Stimulated activated CD4-positive, alpha-beta T cell treated with anti-CD3 and anti-CD28 coated beads, Interleukin-15, amount 100 ng/mL, for 1 hour (primary cell): Measurements from ENCODE around the gene S100B.

Experiments used
- DNase-seq, 2 donors: peaks; one replicate each; pipeline ENCODE4 v3.0.0-alpha.2; 2020; ENCODE audit warnings: low read depth in 1 of 2, low spot score in 1 of 2

The S100B gene

DNA sequence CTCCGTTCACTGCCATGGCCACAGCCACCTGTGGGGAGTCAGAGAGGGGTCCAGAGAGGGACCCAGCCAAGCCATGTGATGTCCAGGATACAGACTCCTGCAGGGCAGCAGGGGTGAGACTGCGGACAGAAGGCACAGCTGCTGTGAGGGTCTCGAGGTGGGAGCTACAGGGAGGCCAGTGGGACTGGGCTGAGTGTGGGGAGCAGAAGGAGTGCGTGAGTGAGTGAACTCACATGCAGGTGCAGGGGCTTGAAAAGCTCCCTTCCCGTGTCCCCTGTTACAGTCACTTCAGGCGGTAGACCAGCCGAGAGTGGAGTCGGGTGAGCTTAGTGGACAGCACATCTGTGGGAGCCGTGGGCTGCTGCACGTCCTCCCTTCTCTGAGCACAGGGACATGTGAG, 42.4 kb downstream of the S100B start:
- no peak for DNase-seq

DNA sequence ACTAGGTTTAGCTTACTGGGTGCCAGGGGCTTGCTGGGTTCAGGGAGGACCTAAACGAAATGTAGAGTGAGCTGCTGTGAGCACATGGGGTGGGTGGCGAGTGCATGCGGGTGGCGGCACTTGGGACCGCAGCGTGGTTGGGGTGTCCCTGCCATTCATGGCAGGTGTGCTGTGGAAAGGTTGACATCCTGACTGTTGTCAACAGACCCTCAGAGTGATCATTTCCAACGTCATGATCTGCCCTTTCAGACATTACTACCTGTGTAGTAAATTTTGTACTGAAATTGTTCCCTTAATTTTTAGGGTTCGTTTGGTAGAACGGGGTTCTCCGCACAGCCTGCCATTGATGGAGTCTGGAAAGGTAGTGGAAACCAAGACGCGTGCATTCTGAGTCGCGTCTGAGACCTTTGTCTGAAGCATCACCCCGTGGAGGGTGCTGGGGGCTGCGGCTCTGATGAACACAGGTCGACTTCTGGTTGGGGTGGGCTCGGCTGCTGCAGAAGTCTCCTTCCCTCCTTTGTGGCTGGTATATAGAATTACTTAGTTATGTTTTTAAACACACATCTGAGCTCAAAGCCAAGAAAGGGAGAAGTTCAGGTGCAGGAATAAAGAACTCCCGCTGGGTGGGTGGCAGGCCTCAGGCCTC, 43.3 kb downstream of the S100B start:
- no peak for DNase-seq

DNA sequence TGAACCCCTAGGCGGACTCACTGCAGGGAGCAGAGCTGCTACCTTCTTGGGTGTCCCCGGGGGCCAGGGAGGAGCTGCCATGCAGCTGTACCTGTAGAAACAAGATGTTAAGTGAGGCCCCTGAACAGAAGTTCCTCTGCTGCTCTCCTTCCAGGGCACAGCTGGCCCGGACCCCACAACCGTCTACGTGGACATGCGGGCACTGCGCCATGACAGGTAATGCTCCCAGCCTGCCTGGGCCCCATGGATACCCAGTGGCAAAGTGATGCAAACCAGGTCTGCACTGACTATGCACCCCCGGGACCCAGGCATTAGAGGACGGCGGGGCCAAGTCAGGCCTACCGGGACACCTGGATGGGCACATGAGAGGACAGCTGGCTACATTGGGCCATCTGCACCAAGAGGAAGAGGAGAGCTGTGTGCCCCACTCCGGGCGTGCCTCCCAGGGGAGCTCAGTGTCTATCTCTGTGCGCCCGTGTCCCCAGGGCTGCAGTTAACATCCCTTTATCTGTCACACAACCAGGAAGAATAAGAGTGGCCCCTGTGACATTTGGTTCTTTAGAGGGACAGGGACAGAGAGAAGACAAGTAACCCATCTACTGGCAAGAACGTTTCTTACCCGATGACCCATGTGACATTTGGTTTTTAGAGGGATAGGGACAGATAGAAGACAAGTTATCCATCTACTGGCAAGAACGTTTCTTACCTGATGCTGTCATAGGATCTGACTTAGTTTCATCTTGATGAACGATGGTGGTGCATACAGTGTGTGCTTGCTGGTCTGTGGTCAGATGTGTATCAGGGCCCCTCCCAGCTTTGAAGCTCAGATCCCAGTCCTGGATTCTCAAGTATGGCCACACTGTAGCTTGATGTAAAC, 44.1 kb downstream of the S100B start:
- no peak for DNase-seq

DNA sequence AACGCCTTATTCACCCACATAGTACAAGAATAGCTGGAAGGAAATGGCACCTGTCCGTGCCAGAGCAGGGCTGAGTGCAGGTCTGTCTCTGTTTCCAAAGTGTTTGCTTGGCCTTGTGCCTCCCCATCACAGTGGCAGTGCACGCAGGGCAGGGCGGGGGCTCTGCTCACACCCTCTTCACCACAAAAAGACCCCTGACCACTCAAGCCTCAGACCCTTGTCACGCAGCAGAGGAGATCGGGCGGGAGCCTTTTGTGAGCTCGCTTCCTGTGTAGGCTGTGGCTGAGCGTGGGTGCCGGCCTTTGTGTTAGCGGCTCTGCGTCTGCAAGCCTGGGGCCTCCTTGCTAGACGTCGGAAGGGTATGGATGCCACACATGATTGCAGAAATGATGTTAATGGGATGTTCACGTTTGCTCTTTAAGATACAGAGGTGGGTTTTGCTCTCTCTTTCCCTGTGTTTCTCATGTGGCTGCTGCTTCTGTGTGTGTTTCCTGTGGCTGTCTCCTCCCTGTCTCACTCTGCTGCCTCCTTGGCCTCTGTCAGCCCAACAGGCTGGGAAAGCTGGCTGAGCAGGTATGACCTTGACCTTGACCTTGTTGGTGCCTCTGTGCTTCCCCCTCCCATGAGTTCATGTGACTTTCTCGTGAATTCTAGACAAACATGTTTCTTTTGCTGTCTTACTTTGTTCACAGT, 45.4 kb downstream of the S100B start:
- DNase-seq = peak in 1 of 2 donors; percentile 42

DNA sequence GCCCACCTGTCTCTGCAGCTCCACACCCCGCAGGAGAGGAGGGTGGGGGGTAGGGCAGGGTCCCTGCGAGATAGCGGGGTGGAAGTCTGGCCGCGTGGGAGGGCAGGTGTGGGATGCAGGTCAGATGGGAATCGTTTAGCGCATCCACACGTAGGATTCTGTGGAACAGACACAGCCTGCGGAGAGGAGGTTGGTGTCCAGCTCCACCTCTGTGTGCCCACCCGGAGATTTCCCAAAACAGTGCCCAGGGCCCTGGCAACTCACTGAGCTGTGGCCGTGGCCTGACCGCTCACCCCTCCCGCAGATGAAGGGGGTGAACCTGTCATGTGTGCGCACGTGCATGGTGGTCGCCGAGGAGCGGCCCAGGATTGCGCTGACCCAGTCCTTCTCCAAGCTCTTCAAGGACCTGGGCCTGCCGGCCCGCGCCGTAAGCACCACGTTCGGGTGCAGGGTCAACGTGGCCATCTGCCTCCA, 46.9 kb downstream of the S100B start:
- no peak for DNase-seq

DNA sequence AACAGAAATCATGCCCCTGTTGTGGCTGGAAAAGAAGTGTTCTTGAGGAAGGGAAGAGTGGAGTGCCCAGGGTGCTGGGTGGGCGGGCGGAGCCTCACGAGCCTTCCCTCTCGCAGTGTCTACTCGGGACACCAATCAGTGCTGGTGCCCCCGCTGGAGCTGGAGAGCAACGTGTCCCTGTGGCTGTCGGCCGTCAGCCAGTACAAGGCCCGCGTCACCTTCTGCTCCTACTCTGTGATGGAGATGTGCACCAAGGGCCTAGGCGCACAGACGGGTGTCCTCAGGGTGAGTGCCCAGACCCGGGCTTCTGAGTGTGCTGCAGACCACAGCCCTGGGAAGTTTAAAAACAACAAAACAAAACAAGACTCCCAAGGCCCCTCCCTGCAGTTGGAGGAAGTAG, 47.4 kb downstream of the S100B start:
- no peak for DNase-seq

DNA sequence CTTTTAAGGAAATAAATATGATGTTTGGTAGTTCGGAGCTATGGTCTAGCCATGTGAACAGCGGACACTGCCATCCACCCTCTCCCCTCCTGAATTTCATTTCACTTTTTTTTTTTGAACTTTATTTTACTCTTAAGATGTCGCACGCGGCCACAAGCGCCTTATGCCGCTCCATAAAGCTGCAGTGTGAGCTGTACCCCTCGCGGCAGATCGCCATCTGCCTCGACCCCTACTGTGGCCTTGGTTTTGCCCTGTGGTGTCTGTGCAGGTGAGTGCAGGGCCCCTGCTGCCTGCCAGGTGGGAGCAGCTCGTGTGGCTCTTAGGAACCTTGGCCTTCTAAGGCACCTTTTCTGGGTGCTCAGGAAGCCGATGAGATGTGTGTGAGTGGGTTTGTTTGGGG, 48.1 kb downstream of the S100B start:
- DNase-seq = no peak

DNA sequence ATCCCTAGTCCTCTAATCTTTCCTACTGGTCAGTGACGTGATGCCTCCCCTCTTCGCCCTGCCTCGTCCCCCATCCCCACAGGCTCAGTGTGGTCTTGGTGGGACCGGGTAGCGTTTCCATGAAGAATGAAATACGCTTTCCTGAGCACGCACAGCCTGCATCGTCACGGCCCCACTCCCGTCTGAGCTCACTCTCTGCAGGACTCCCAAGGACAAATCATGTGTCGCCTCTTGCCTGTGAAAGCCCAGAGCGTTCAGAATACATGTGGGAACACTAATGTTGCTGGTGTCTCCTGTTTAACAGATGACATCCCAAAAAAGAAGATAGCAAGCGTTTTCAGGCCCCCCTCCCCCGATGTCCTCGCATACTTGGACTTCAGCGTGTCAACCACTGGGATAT, 49.2 kb downstream of the S100B start:
- DNase-seq = no peak

DNA sequence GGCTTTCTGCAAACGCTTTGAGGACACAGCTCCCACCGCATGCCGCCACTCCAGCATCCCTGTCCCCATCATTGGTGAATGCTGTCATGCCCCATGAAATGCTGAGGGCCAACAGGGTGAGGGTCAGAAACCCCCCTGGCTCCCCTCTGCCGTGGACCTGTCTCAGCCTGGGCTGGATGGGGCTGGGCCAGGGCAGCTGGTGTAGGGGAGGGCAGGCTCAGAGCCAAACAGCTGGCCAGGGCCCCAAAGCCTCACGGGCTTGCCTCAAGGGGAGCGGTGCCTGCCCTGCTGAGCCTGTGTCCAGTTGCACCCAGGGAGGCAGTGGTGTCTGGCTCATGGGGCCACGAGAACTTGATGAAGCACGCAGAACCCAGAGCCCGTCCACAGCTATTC, 49.7 kb downstream of the S100B start:
- DNase-seq = no peak

DNA sequence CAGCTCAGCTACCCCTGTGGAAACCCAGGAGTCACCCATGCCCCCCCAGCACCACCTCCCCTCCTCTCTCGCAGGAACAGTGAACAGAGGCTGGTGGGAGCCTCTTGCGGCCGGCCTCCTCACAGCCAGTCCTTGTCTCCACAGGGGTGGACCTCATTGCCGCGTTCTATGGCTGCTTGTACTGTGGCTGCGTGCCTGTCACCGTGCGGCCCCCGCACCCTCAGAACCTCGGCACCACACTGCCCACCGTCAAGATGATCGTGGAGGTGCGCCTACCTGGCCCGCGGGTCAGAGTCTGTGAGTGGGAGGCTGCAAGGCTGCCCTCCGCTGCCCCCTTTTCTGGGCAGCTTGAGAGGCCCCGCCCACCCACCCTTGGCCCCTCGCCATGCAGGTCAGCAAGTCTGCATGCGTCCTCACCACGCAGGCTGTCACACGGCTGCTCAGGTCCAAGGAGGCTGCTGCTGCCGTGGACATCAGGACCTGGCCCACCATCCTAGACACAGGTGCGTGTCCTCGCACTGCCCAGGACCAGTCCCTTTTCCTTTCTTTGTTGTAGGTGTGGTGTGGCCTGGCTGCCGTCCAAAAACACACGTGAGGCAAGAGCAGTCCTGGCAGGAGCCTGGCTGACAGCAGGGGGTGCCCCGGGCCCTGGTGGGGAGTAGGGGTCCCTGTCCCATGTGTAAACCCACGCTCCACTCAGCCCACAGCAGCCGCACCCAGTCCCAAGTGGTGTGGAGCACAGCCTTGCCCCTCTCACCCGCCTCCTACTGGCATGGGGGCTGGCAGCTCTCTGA, 50.3 kb downstream of the S100B start:
- no peak for DNase-seq

DNA sequence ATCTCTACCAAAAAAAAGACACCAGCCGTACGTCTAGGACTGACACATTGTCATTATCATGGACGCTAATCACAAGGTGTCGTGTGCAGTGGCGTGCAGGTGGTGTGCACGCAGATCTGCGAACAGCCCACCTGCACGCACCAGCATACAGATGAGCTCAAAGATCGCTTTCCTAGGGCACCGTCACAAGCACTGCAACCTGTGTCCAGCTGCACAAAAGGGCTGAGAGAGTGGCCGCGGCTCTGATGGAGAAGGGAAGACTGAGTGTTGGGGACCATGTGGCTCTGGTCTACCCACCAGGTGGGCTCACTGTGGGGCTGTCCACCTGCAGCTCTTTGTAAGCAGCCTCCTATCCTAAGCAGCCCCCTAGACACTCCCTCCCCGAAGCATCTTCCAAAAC, 50.9 kb downstream of the S100B start:
- no peak for DNase-seq

DNA sequence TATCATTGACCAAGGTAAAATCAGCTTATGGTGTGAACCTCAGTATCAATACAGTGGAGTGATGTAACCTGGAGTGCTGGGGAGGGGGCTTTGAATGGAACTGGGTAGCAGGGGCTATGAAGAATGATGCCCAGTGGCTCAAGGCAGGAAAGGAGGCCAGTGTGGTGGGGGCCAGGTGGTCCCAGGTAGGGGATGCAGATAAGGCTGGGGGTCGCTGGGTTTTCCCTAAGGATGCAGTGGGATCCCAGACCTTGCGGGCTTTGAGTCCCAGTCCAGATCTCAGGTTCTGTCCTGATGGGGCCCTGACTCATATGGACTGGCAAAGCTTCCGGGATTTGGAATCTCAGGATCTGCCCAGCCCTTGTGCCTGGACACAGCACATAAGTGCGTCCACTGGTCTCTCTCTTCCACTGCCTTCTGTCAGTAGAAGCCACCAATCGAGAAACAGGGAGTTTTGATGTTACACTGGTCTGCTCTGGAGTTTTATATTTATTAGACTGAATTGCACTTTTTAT, 52.0 kb downstream of the S100B start:
- no peak for DNase-seq

DNA sequence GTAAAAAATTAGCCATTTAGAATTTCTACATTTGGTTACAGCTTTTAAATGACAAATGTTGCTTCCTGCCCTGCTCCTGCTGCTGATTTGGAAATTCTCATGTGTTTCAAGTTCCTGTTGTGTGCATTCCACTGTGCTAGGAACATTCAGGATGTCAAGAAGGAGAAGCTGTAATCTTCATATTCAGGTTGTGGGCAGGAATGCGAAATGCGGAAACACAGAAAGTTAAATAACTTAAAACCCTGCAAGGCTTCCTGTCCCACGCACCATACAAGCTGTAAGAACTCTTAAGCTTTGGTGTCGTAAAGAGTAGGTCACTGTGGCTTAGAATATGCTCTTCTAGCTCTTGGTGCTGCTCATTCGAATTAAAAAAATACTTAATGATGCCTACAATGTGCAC, 52.6 kb downstream of the S100B start:
- no peak for DNase-seq

DNA sequence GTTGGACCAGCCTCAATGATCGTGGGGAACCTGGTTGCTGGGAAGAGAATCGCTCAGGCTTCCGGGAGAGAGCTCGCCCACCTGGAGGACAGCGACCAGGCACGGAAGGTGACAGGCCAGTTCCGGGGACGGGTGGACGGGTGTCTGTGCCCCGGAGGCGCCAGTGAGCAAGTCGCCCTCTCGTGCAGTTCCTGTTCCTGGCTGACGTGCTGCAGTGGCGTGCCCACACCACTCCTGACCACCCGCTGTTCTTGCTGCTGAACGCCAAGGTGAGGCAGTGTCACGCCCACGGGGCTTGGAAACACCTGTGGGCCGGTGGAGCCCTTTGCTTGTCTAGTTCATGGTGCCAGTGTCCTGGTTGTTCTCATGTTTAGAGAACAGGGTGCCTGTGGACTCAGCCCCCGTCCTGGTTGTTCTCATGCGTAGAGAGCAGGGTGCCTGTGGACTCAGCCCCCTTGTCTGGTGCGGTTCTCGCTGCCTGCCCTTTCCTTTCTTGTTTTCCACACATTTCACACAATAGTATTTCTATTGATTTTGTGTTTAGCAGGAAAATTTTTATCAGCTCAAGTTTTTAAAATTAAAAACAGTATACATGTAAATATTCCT, 53.1 kb downstream of the S100B start:
- DNase-seq = peak in 1 of 2 donors; percentile 21

DNA sequence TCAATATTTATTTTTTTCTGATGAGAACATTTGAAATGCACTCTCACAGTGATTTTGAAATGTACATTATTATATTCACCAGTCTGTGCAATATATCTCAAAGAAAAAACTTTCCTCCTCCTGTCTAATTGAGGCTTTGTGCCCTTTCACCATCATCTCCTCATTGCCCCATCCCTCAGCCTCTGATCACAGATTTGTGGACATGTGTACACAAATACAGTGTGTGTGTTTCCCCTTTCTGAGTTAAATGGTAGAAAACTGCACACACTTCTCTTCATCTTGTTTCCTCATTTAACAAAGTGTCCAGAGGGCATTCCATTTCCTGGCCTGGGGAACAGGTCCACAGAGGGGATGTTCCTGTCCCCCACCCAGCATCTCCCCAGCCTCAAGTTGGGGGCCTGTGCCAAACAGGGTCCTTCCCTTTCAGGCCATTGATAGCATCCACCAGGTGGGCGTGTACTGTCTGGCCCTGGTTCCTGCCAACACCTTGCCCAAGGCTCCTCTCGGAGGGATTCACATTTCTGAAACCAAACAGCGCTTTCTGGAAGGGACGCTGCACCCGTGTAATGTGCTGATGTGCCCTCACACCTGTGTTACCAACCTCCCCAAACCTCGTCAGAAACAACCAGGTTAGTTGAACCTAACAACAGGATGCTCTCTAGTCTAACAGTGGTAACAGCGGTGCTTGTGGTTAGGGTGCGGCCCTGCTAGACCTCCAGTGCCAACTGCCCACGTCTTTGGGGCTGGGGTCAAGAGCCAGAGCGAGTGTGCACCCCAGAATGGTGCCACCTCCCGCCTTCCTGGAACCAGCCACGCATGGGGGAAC, 54.6 kb downstream of the S100B start:
- DNase-seq = peak in 1 of 2 donors; percentile 34

DNA sequence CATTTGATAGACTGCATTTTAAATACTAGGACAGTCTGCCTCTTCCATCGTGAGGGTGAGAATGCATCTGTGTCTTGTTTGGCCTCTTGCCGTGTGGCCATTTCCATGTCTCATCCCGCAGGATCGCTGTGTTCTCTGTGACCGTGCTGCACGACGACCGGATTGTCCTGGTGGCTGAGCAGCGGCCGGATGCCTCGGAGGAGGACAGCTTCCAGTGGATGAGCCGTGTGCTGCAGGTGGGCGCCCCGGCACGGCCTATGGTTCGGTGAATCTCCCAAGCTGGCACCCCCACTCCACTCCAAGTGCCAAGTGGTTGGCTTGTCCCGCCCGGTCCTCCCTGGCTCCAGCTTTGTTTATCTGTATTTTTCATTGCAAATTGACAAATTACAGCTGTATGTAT, 55.2 kb downstream of the S100B start:
- DNase-seq = no peak
